Naive thymus-derived CD4-positive, alpha-beta T cell (primary cell): ENCODE measurements around the gene PFDN2. TPM values are rescaled to one million over a fixed set of nuclear protein-coding genes. Genes with fewer than 3 reads are reported as not detected.

Experiments
- ATAC-seq: fragments of 150-1000 bp; cut with Tn5 transposase; 2 replicates; pipeline ENCODE4 v1.10.0; 2021; ENCODE audit warnings: mild to moderate bottlenecking, moderate library complexity
- CTCF ChIA-PET: fragments of 350-600 bp; sonication (Branson Sonifier 250); formaldehyde crosslinking; loops from one replicate; lab custom pipeline; 2021; ENCODE audit warnings: antibody characterized with exemption; lab: Charles Lee
- POLR2A ChIA-PET: fragments of 350-600 bp; sonication (Branson Sonifier 250); formaldehyde crosslinking; loops from one replicate; lab custom pipeline; 2021; ENCODE audit warnings: antibody characterized with exemption, inconsistent platforms; lab: Charles Lee
- DNase-seq, 9 donors: peaks; one replicate each; pipeline versions ENCODE4 v3.0.0 to v3.0.0-alpha.2; 2020 to 2022; ENCODE audit warnings: mixed read lengths in 1 of 9
- H3K27ac ChIP-seq: one replicate; pipeline ENCODE4 v1.7.0; 2013; ENCODE audit warnings: mild to moderate bottlenecking, low read depth, low read length, moderate library complexity
- H3K27me3 ChIP-seq, 2 donors: one replicate each; pipeline ENCODE4 v1.7.0; 2013; ENCODE audit warnings: low read length in 2 of 2, mild to moderate bottlenecking in 2 of 2, moderate library complexity in 2 of 2; ENCODE audit not compliant: control insufficient read depth in 2 of 2, insufficient read depth in 2 of 2
- H3K36me3 ChIP-seq, 3 experiments: 1 replicate in 2 of 3; 2 replicates in 1 of 3; pipeline ENCODE4 v1.7.0; 2013; ENCODE audit warnings: low read length in 3 of 3, mild to moderate bottlenecking in 3 of 3, moderate library complexity in 1 of 3; ENCODE audit not compliant: insufficient read depth in 3 of 3, control insufficient read depth in 2 of 3
- H3K4me1 ChIP-seq, 2 donors: one replicate each; pipeline ENCODE4 v1.7.0; 2013; ENCODE audit warnings: low read length in 2 of 2, mild to moderate bottlenecking in 2 of 2, moderate library complexity in 1 of 2; ENCODE audit not compliant: control insufficient read depth in 2 of 2, insufficient read depth in 2 of 2
- H3K4me3 ChIP-seq: 2 replicates; pipeline ENCODE4 v1.7.0; 2013; ENCODE audit warnings: mild to moderate bottlenecking, low read length
- H3K9me3 ChIP-seq, 3 experiments: 1 replicate in 2 of 3; 2 replicates in 1 of 3; pipeline ENCODE4 v1.7.0; 2013; ENCODE audit warnings: low read length in 3 of 3; ENCODE audit not compliant: control insufficient read depth in 2 of 3
- H3K27ac Mint-ChIP-seq, 9 donors: one replicate each; pipeline ENCODE4 v1.8.0; 2020 to 2022; ENCODE audit warnings: mixed read lengths in 9 of 9, mild to moderate bottlenecking in 8 of 9, moderate library complexity in 5 of 9, inconsistent platforms in 2 of 9
- H3K27me3 Mint-ChIP-seq, 5 donors: one replicate each; pipeline ENCODE4 v1.8.0; 2021 to 2022; ENCODE audit warnings: mixed read lengths in 5 of 5, mild to moderate bottlenecking in 1 of 5
- H3K36me3 Mint-ChIP-seq, 5 donors: one replicate each; pipeline ENCODE4 v1.8.0; 2020 to 2022; ENCODE audit warnings: mixed read lengths in 5 of 5, mild to moderate bottlenecking in 3 of 5, inconsistent platforms in 1 of 5
- H3K4me1 Mint-ChIP-seq, 7 donors: one replicate each; pipeline ENCODE4 v1.8.0; 2020 to 2022; ENCODE audit warnings: mixed read lengths in 7 of 7, mild to moderate bottlenecking in 3 of 7, inconsistent platforms in 1 of 7
- H3K4me3 Mint-ChIP-seq, 10 donors: one replicate each; pipeline ENCODE4 v1.8.0; 2020 to 2022; ENCODE audit warnings: mild to moderate bottlenecking in 10 of 10, mixed read lengths in 10 of 10, moderate library complexity in 6 of 10, inconsistent platforms in 2 of 10
- H3K9me3 Mint-ChIP-seq, 11 donors: one replicate each; pipeline ENCODE4 v1.8.0; 2020 to 2022; ENCODE audit warnings: mixed read lengths in 11 of 11, mild to moderate bottlenecking in 4 of 11, inconsistent platforms in 1 of 11, moderate library complexity in 1 of 11
- intact Hi-C, 2 donors: fragments of 100-400 bp; cut with micrococcal nuclease; formaldehyde crosslinking; loops; one replicate each; pipeline ENCODE4 v1.15.1; 2023
- polyA plus RNA-seq, 2 donors: library from polyadenylated mRNA; unstranded; fragments of 300-500 nt; fragmentation: Illumina TruSeq; gene quantifications; one replicate each; pipeline ENCODE4 v1.2.3, GENCODE V29; 2021
- total RNA-seq, 6 experiments: library from RNA in 5 of 6; stranded (reverse) in 5 of 6; gene quantifications; 1 replicate in 5 of 6; 2 replicates in 1 of 6; pipeline ENCODE4 v1.2.3 and lab custom pipeline; 2021 to 2026

Gene PFDN2
- total and polyA plus RNA-seq, 7 experiments from 2014 or later = 32.0 to 84.0 (median 37.1) TPM

GRCh38 chr1:161083748-161084596 is 33.9 kb downstream of the PFDN2 start:
- H3K36me3 ChIP-seq = no peaks in the 10 kb centered on the region
- Mint-ChIP-seq H3K27ac (no peak overlapping the region), H3K4me3 (no peak overlapping the region), H3K36me3 (no peaks in the 10 kb centered on the region), H3K4me1 (peaks cover 0 to 11% (median 0%) of the 10 kb centered on the region in 7 donors), H3K9me3 (peaks cover 0 to 5% (median 0%) of the 10 kb centered on the region in 11 donors), H3K27me3 (peaks cover 0 to 4% (median 0%) of the 10 kb centered on the region in 5 donors)
- ATAC-seq (no peak), DNase-seq (no peak)
- CTCF ChIA-PET = interaction anchor here (0.8 to 1.1 kb wide), 2 partner anchors 9 to 86 kb away, joined by 3 read pairs; no protein-coding TSS in a partner anchor
- intact Hi-C loops = no loop called here
- no peaks in the 10 kb centered on the region for H3K9me3 ChIP-seq
- H3K4me3 ChIP-seq = no peak overlapping the region
- H3K4me1 ChIP-seq = no peaks in the 10 kb centered on the region
- no peak overlapping the region for H3K27ac ChIP-seq
- no peaks in the 10 kb centered on the region for H3K27me3 ChIP-seq
- POLR2A ChIA-PET = interaction anchor here (0.8 to 2.7 kb wide), 3 partner anchors 13 to 56 kb away, joined by 3 to 8 read pairs (median 4); partner anchors contain the start of gene KLHDC9

DNA sequence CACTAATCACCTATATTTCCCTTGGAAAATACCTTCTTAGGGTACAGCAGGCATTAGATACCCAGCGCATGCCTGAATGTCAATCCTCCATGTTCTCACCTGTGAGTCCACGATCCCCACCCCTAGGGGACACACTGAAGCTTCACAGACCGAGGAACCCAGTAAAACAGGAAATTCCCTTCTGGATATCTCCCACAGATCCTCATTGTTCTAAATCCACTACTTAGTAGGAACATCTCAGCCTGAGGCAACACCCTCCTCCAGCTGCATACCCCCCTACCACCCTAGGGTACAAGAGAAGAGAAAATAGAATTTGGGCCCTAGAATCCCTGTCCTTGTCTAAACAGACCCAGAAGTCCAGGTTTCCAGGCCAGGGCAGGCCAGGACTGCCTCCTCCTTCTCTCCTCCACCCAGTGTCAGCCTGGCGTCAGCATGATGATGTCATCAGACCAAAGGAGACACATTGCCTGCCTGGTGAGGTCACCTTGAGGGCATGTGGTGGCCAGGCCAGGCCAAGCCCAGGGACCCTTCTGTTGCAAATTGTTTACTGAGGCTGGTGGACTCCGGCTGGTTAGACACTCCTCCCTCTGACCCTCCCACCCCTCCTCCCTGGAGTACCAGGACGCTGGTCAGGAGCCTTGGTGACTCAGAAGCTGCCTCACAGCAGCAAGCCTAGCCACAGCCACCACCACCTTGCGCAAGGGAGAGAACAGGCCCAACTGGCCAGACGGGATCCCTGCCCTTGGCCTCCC is 34.7 kb downstream of the PFDN2 start:
- Mint-ChIP-seq H3K27ac (no peak overlapping the region), H3K36me3 (no peaks in the 10 kb centered on the region), H3K4me1 (peaks cover 0 to 10% (median 0%) of the 10 kb centered on the region in 7 donors), H3K9me3 (peaks cover 0 to 5% (median 0%) of the 10 kb centered on the region in 11 donors), H3K4me3 (no peak overlapping the region), H3K27me3 (peaks cover 0 to 4% (median 0%) of the 10 kb centered on the region in 5 donors)
- Histone ChIP-seq H3K27ac (no peak overlapping the region), H3K4me3 (no peak overlapping the region), H3K36me3 (no peaks in the 10 kb centered on the region), H3K27me3 (no peaks in the 10 kb centered on the region), H3K4me1 (no peaks in the 10 kb centered on the region), H3K9me3 (no peaks in the 10 kb centered on the region)
- ATAC-seq (peak; percentile 92), DNase-seq (peak in 1 of 9 donors; percentile 24)
- ChIA-PET CTCF (interaction anchor here (0.6 kb wide), 1 partner anchor 10 kb away, joined by 4 read pairs; no protein-coding TSS in a partner anchor), POLR2A (no interaction called here)
- intact Hi-C loops = no loop called here

DNA sequence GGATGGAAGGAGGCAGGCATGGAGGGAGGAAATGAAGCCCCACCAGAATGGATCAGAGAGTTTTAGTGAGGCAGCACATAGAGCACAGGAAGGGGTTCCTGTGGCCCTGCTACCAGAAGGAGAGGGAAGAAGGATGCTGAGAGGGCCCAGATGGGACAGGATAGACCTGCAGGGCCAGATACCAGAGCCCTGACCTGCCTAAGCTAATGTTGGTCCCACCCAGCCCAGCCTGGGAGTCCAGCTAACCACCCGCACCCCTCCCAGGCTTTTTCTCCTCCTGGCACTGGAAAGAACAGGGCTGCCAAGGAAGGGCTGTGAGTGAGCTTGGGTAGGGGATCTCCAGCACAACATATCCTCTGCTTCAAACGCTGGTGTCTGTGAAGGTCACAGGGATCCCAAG is 35.4 kb downstream of the PFDN2 start:
- DNase-seq = no peak

DNA sequence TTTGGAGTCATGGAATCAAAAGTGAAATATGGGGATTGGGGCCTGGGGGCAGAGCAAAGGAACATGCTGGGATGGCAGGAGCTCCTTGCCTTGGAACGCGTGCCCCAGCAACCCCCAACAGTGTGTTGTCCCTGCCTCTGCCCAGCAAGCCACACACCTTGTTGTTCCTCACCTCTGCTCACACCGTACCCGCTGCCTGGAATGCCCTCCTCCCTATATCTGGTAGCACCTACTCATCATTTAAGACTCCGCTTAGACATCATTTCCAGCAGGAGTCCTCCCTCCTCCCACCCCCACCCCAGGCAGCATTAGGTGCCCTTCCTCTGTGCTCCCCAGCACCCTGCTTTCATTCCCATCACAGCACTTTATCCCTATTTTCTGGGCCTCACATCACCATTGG is 36.3 kb downstream of the PFDN2 start:
- Histone ChIP-seq H3K9me3 (no peaks in the 10 kb centered on the region), H3K27me3 (no peaks in the 10 kb centered on the region), H3K4me3 (no peak overlapping the region), H3K36me3 (no peaks in the 10 kb centered on the region), H3K4me1 (no peaks in the 10 kb centered on the region), H3K27ac (no peak overlapping the region)
- ChIA-PET CTCF (interaction anchor here (0.7 kb wide), 1 partner anchor 16 kb away, joined by 5 read pairs; the partner anchor contains the start of gene KLHDC9), POLR2A (interaction anchor here (0.7 kb wide), 1 partner anchor 11 kb away, joined by 3 read pairs; no protein-coding TSS in a partner anchor)
- DNase-seq = no peak
- ATAC-seq = no peak
- H3K9me3 Mint-ChIP-seq = peaks cover 0 to 3% (median 0%) of the 10 kb centered on the region in 11 donors
- no peak overlapping the region for H3K27ac Mint-ChIP-seq
- intact Hi-C loops = no loop called here
- H3K4me3 Mint-ChIP-seq = no peak overlapping the region
- H3K36me3 Mint-ChIP-seq = no peaks in the 10 kb centered on the region
- peaks cover 0 to 4% (median 0%) of the 10 kb centered on the region in 5 donors for H3K27me3 Mint-ChIP-seq
- peaks cover 0 to 10% (median 0%) of the 10 kb centered on the region in 7 donors for H3K4me1 Mint-ChIP-seq

More for the DNA sequence above, 35.4 kb downstream of the PFDN2 start:
- ChIA-PET CTCF (interaction anchor here (0.6 kb wide), 1 partner anchor 10 kb away, joined by 4 read pairs; no protein-coding TSS in a partner anchor), POLR2A (no interaction called here)
- H3K36me3 Mint-ChIP-seq = no peaks in the 10 kb centered on the region
- peaks cover 0 to 4% (median 0%) of the 10 kb centered on the region in 5 donors for H3K27me3 Mint-ChIP-seq
- H3K4me3 Mint-ChIP-seq = peak overlapping the region in 1 of 10 donors; percentile 52
- H3K27me3 ChIP-seq = no peaks in the 10 kb centered on the region
- peak overlapping the region in 1 of 9 donors; percentile 44 for H3K27ac Mint-ChIP-seq
- no peaks in the 10 kb centered on the region for H3K4me1 ChIP-seq
- H3K4me3 ChIP-seq = no peak overlapping the region
- peaks cover 0 to 4% (median 0%) of the 10 kb centered on the region in 11 donors for H3K9me3 Mint-ChIP-seq
- H3K9me3 ChIP-seq = no peaks in the 10 kb centered on the region
- intact Hi-C loops = no loop called here
- no peaks in the 10 kb centered on the region for H3K36me3 ChIP-seq
- ATAC-seq = no peak
- H3K4me1 Mint-ChIP-seq = peaks cover 0 to 10% (median 0%) of the 10 kb centered on the region in 7 donors
- no peak overlapping the region for H3K27ac ChIP-seq

DNA sequence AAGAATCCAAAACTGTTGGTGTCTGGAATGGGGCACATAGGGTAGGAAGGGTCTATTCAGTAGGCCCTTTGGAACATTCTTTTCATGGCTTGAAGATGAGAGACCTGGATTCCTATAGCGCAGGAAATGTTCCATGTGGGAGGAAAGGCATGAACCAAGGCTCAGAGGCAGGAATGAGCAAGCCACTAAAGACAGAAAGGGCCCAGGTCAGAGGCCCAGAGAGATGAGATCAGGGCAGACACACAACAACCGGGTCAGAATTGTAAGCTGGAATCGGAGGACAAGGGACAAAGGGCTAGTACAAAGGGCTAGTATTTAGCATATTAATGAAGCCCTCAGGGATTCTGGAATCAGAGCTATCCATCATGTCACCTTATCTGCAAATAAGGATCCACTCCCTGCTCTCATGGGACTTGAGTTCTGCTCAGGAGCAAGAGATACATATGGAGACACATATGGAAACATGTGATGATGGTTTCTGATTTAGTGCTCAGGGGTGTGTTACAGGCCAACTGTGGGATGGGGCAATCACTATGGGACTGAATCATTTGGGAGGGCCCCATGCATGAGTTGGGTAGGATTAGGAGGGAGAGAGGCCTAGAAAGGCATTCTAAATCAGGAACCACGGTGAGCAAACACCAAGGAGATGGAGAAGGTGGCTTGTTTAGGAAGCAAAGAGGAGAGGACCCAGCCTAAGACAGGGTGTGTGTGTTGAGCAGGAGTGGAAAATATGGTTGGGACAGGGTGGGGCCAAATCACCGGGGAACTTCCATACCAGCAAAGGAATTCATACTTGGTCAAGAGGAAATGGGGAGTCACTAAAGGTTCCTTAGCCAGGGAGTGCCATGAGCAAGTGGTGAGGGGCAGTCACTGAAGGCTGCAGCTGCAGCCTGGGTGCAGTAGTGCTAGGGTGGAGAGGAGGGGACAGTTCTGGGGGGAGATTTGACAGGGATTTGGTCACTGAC is 37.1 kb downstream of the PFDN2 start:
- Mint-ChIP-seq H3K36me3 (no peaks in the 10 kb centered on the region), H3K27me3 (no peaks in the 10 kb centered on the region), H3K27ac (peak overlapping the region in 1 of 9 donors; percentile 1), H3K9me3 (no peaks in the 10 kb centered on the region), H3K4me1 (peaks cover 0 to 10% (median 0%) of the 10 kb centered on the region in 7 donors), H3K4me3 (no peak overlapping the region)
- ChIA-PET CTCF (no interaction called here), POLR2A (interaction anchor here (0.7 kb wide), 1 partner anchor 12 kb away, joined by 3 read pairs; no protein-coding TSS in a partner anchor)
- no peaks in the 10 kb centered on the region for H3K4me1 ChIP-seq
- DNase-seq (no peak), ATAC-seq (no peak)
- H3K27ac ChIP-seq = no peak overlapping the region
- no peak overlapping the region for H3K4me3 ChIP-seq
- H3K9me3 ChIP-seq = no peaks in the 10 kb centered on the region
- no peaks in the 10 kb centered on the region for H3K27me3 ChIP-seq
- no peaks in the 10 kb centered on the region for H3K36me3 ChIP-seq
- intact Hi-C loops = no loop called here
